ENCODE results near the gene ALPG. TPM values are rescaled to one million over a fixed set of nuclear protein-coding genes. Genes with fewer than 3 reads are reported as not detected.

ALPG gene
- total and polyA plus RNA-seq, 7 donors, result not detected

DNA sequence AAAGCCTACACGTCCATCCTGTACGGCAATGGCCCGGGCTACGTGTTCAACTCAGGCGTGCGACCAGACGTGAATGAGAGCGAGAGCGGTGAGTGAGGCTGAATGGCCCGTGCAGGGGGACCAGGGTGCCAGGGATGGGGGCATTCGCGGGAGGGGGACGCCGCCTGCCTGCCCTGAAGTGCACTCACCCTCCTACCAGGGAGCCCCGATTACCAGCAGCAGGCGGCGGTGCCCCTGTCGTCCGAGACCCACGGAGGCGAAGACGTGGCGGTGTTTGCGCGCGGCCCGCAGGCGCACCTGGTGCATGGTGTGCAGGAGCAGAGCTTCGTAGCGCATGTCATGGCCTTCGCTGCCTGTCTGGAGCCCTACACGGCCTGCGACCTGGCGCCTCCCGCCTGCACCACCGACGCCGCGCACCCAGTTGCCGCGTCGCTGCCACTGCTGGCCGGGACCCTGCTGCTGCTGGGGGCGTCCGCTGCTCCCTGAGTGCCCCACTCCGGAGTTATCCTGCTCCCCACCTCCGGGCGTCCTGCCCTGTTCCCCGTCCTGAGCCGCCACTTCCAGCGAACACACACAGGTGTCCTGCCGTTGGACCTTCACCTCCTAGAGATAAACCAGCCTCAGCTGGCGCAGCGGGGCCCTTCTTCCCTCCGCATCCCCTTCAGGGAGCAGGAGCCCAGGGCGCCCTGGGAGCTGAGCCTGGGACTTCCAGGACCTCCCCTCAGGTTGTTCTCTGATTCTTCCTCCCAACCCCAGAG, 52.2 kb downstream of the ALPG start:
- WGBS, 3 donors, result 48 to 69% (median 58%) methylated on average over 45 to 56 of the region's 56 CpGs
- Histone ChIP-seq H3K9me3 (no peaks in the 10 kb centered on the region), H3K4me3 (no peak overlapping the region), H3K27ac (no peak overlapping the region), H3K36me3 (ENCODE audit: insufficient read depth in 1 of 2, low read depth in 1 of 2) (no peaks in the 10 kb centered on the region), H3K4me1 (no peaks in the 10 kb centered on the region), H3K27me3 (ENCODE audit: insufficient read depth in 3 of 3, low read length in 2 of 3) (peaks cover 0 to 16% (median 0%) of the 10 kb centered on the region in 3 donors)
- no peak for ATAC-seq
- peak in 1 of 2 donors; percentile 33 for DNase-seq
- TF ChIP-seq, protein P1, sequence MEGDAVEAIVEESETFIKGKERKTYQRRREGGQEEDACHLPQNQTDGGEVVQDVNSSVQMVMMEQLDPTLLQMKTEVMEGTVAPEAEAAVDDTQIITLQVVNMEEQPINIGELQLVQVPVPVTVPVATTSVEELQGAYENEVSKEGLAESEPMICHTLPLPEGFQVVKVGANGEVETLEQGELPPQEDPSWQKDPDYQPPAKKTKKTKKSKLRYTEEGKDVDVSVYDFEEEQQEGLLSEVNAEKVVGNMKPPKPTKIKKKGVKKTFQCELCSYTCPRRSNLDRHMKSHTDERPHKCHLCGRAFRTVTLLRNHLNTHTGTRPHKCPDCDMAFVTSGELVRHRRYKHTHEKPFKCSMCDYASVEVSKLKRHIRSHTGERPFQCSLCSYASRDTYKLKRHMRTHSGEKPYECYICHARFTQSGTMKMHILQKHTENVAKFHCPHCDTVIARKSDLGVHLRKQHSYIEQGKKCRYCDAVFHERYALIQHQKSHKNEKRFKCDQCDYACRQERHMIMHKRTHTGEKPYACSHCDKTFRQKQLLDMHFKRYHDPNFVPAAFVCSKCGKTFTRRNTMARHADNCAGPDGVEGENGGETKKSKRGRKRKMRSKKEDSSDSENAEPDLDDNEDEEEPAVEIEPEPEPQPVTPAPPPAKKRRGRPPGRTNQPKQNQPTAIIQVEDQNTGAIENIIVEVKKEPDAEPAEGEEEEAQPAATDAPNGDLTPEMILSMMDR (IDR thresholded peaks at IDR 0.05), result no peak
- intact Hi-C loops (cut with DNase I), result loop anchor here in 1 of 2 donors (5.0 kb wide), 1 partner anchor 58 kb away; no protein-coding TSS in a partner anchor

DNA sequence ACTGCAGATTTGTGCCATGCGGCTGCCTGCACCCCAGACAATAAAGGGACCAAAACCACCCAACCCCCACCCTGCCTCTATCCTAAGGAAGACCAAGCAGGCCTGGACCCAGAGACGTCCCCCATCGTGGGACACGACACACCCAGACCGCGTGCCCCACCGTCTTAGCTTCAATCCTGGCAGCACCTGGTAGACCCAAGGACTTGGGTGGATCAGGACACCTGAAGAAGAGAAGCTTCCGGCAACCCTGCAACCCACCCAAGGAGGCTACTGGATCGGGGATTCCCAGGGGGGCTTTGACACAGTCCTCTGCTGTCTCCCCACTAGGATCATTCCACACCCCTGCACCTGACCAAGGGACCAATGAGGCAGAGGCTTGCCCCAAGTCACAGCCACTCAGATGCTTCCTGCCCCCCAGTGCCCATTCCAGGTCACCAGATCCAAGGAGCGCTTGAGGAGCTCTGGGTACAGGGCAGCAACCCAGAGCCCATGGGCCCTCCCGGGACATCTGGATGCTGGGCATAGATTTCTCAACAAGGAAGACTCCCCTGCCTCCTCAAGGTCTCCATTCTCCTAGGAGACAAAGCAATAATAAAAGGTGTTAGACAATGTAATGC, 52.9 kb downstream of the ALPG start:
- peaks cover 0 to 16% (median 0%) of the 10 kb centered on the region in 3 donors for H3K27me3 ChIP-seq (ENCODE audit: insufficient read depth in 3 of 3, low read length in 2 of 3)
- TF ChIP-seq, protein P1 (IDR thresholded peaks at IDR 0.05), result no peak
- intact Hi-C loops (cut with DNase I), result loop anchor here in 1 of 2 donors (5.0 kb wide), 1 partner anchor 58 kb away; no protein-coding TSS in a partner anchor
- no peaks in the 10 kb centered on the region for H3K36me3 ChIP-seq (ENCODE audit: insufficient read depth in 1 of 2, low read depth in 1 of 2)
- no peaks in the 10 kb centered on the region for H3K4me1 ChIP-seq
- no peak overlapping the region for H3K27ac ChIP-seq
- H3K4me3 ChIP-seq, result no peak overlapping the region
- peak in 1 of 2 donors; percentile 31 for DNase-seq
- 87 to 92% (median 88%) methylated on average over 11 of the region's 11 CpGs for WGBS, 3 donors
- H3K9me3 ChIP-seq, result no peaks in the 10 kb centered on the region
- ATAC-seq, result no peak

DNA sequence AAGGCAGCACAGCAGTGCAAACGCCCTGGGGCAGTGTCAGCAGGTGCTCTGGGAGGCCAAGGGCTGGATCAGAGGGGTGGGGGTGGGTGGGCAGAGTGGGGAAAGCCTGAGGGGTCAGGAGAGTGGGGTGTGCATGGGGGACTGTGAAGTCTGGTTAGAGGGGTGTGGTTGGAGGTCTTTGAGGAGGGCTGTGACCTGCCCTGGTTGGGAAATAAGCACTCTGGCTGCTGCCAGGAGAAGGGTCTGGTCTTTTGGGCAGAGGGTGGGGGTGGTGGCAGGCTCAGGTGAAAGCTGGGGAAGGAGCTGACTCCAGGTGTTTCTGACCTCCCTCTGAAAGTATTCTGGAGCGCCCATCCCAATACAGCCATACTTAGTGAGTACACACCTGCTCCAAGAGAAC, 53.5 kb downstream of the ALPG start:
- Histone ChIP-seq H3K4me1 (no peaks in the 10 kb centered on the region), H3K27me3 (ENCODE audit: insufficient read depth in 3 of 3, low read length in 2 of 3) (peaks cover 0 to 16% (median 0%) of the 10 kb centered on the region in 3 donors), H3K9me3 (no peaks in the 10 kb centered on the region), H3K36me3 (ENCODE audit: insufficient read depth in 1 of 2, low read depth in 1 of 2) (no peaks in the 10 kb centered on the region), H3K27ac (no peak overlapping the region), H3K4me3 (no peak overlapping the region)
- intact Hi-C loops (cut with DNase I), result no loop called here
- ATAC-seq (no peak), DNase-seq (peak in 1 of 2 donors; percentile 36)
- WGBS, 3 donors, result 68 to 74% (median 73%) methylated on average over 2 of the region's 2 CpGs
- TF ChIP-seq, protein P1 (IDR thresholded peaks at IDR 0.05), result no peak

Other genes with a start within 250 kb of the ALPG start
- gene ALPP, start 28.1 kb upstream of the ALPG start, total RNA-seq, result not detected
- gene ALPP, start 28.1 kb upstream of the ALPG start, polyA plus RNA-seq, result not detected
- gene ALPI, start 49.3 kb downstream of the ALPG start, total RNA-seq, result not detected
- gene ALPI, start 49.3 kb downstream of the ALPG start, polyA plus RNA-seq, result under 1 TPM in 2 of 3 donors, not detected in 1; 0.05 to 0.14 TPM
- 1 to 10 TPM in 1 of 4 donors, under 1 TPM in 3; 0.32 to 1.0 (median 0.61) TPM for gene ECEL1, start 81.0 kb downstream of the ALPG start, total RNA-seq
- gene ECEL1, start 81.0 kb downstream of the ALPG start, polyA plus RNA-seq, result 1 to 10 TPM in 1 of 3 donors, under 1 TPM in 2; 0.45 to 1.8 (median 0.55) TPM
- gene PRSS56, start 113.5 kb downstream of the ALPG start, total RNA-seq, result 1 to 10 TPM; 2.0 to 5.0 (median 2.9) TPM
- 1 to 10 TPM in 2 of 3 donors, under 1 TPM in 1; 0.82 to 3.2 (median 1.8) TPM for gene PRSS56, start 113.5 kb downstream of the ALPG start, polyA plus RNA-seq
- 100 to 1,000 TPM in 2 of 4 donors, 10 to 100 TPM in 2; 58.8 to 300 (median 97.7) TPM for gene CHRND, start 119.3 kb downstream of the ALPG start, total RNA-seq
- 10 to 100 TPM in 2 of 3 donors, 1 to 10 TPM in 1; 6.5 to 13.5 (median 12.5) TPM for gene CHRND, start 119.3 kb downstream of the ALPG start, polyA plus RNA-seq
- 10 to 100 TPM in 2 of 4 donors, 1 to 10 TPM in 2; 2.9 to 94.1 (median 17.2) TPM for gene CHRNG, start 132.8 kb downstream of the ALPG start, total RNA-seq
- 1 to 10 TPM in 2 of 3 donors, under 1 TPM in 1; 0.68 to 7.3 (median 1.5) TPM for gene CHRNG, start 132.8 kb downstream of the ALPG start, polyA plus RNA-seq
- gene TIGD1, start 143.7 kb downstream of the ALPG start, total RNA-seq, result 1 to 10 TPM; 2.3 to 4.9 (median 3.7) TPM
- gene TIGD1, start 143.7 kb downstream of the ALPG start, polyA plus RNA-seq, result 1 to 10 TPM; 2.6 to 6.8 (median 6.4) TPM
- 100 to 1,000 TPM in 1 of 4 donors, 10 to 100 TPM in 3; 76.1 to 136 (median 88.4) TPM for gene EIF4E2, start 143.8 kb downstream of the ALPG start, total RNA-seq
- 10 to 100 TPM; 39.6 to 85.2 (median 67.4) TPM for gene EIF4E2, start 143.8 kb downstream of the ALPG start, polyA plus RNA-seq
- 10 to 100 TPM in 2 of 4 donors, 1 to 10 TPM in 2; 6.9 to 20.7 (median 9.8) TPM for gene EFHD1, start 226.8 kb downstream of the ALPG start, total RNA-seq
- gene EFHD1, start 226.8 kb downstream of the ALPG start, polyA plus RNA-seq, result 10 to 100 TPM in 2 of 3 donors, 1 to 10 TPM in 1; 6.6 to 17.7 (median 10.7) TPM

Measured in psoas muscle (tissue), 8 donors.